Keratinocyte (primary cell): ENCODE data around the gene TEX28. TPM values are rescaled to one million over a fixed set of nuclear protein-coding genes. Genes with fewer than 3 reads are reported as not detected.

Experiments
- DNase-seq: peaks from one replicate; pipeline ENCODE4 v3.0.0-alpha.2; 2011; ENCODE audit warnings: low read depth, missing footprints, low spot score
- FAIRE-seq: peaks from 2 replicates; lab custom pipeline; 2011; peaks lifted over from hg19 to GRCh38; lab: Jason Lieb, UNC
- H2AFZ ChIP-seq: 2 replicates; pipeline ENCODE4 v1.6.0; 2012; ENCODE audit warnings: low read length, control low read depth, inconsistent platforms; ENCODE audit not compliant: control insufficient read depth
- H3K27ac ChIP-seq: 2 replicates; pipeline ENCODE4 v1.5.1; 2011; ENCODE audit warnings: low read length; ENCODE audit not compliant: control insufficient read depth, insufficient read depth
- H3K27me3 ChIP-seq: 3 replicates; pipeline ENCODE4 v1.6.0; 2011; ENCODE audit warnings: low read length; ENCODE audit not compliant: control insufficient read depth, insufficient read depth; ENCODE audit errors: extremely low read depth
- H3K36me3 ChIP-seq, 2 experiments: 2 replicates in 1 of 2; 3 replicates in 1 of 2; pipeline ENCODE4 v1.5.1; 2011; ENCODE audit warnings: low read length in 2 of 2, mild to moderate bottlenecking in 1 of 2; ENCODE audit not compliant: control insufficient read depth in 2 of 2, insufficient read depth in 2 of 2; ENCODE audit errors: extremely low read depth in 1 of 2
- H3K4me1 ChIP-seq: 3 replicates; pipeline ENCODE4 v1.5.1; 2011; ENCODE audit warnings: low read length; ENCODE audit not compliant: control insufficient read depth, insufficient read depth; ENCODE audit errors: extremely low read depth
- H3K4me2 ChIP-seq: 3 replicates; pipeline ENCODE4 v1.6.0; 2011; ENCODE audit warnings: low read depth, low read length; ENCODE audit not compliant: control insufficient read depth, insufficient read depth; ENCODE audit errors: extremely low read depth
- H3K4me3 ChIP-seq, 3 experiments: fragments of 200-600 bp in 1 of 3; sonication (generic) in 1 of 3; 2 replicates in 2 of 3; 3 replicates in 1 of 3; pipeline ENCODE4 v1.5.1; 2011 to 2016; ENCODE audit warnings: low read length in 3 of 3, mild to moderate bottlenecking in 3 of 3, control low read depth in 2 of 3, inconsistent platforms in 1 of 3, low read depth in 1 of 3, mixed read lengths in 1 of 3, mixed run types in 1 of 3, moderate library complexity in 1 of 3; ENCODE audit not compliant: control insufficient read depth in 2 of 3, insufficient read depth in 2 of 3; ENCODE audit errors: extremely low read depth in 1 of 3
- H3K79me2 ChIP-seq: 2 replicates; pipeline ENCODE4 v1.6.0; 2012; ENCODE audit warnings: low read length; ENCODE audit not compliant: control insufficient read depth, insufficient read depth
- H3K9ac ChIP-seq: 3 replicates; pipeline ENCODE4 v1.6.0; 2011; ENCODE audit warnings: low read length; ENCODE audit not compliant: control insufficient read depth, insufficient read depth; ENCODE audit errors: extremely low read depth
- H3K9me1 ChIP-seq: 3 replicates; pipeline ENCODE4 v1.6.0; 2011; ENCODE audit warnings: low read length; ENCODE audit not compliant: control insufficient read depth, insufficient read depth; ENCODE audit errors: extremely low read depth
- H3K9me3 ChIP-seq: 2 replicates; pipeline ENCODE4 v1.5.1; 2012; ENCODE audit warnings: low read depth, low read length; ENCODE audit not compliant: control insufficient read depth
- H4K20me1 ChIP-seq: 3 replicates; pipeline ENCODE4 v1.6.0; 2011; ENCODE audit warnings: low read length; ENCODE audit not compliant: control insufficient read depth, insufficient read depth; ENCODE audit errors: extremely low read depth
- EZH2 ChIP-seq: IDR thresholded peaks from one replicate; pipeline ENCODE4 v1.6.1; 2012; ENCODE audit warnings: inconsistent platforms, mild to moderate bottlenecking, low read length, moderate library complexity
- dilution Hi-C: fragments of 300-500 bp; cut with MboI; formaldehyde crosslinking; loops from one replicate; pipeline ENCODE4 v1.7.0; 2020; ENCODE audit warnings: low sequenced_read_pairs; ENCODE audit not compliant: extremely low pct_ligation_motif_present
- polyA plus RNA-seq, 5 experiments: library from polyadenylated mRNA; depleted of rRNA in 3 of 5; stranded (reverse) in 3 of 5; stranded (forward) in 1 of 5; unstranded in 1 of 5; fragments of >200 nt; gene quantifications; 1 replicate in 1 of 5; 2 replicates in 3 of 5; 3 replicates in 1 of 5; pipeline versions ENCODE4 v1.2.1 to v1.2.3, GENCODE V29; 2011 to 2012; ENCODE audit warnings: missing spikeins in 2 of 5, low read depth in 1 of 5, low replicate concordance in 1 of 5
- TF ChIP-seq, protein P1 (sequence below), 3 experiments: IDR thresholded peaks in 1 of 3; conservative IDR thresholded peaks in 1 of 3; optimal IDR thresholded peaks in 1 of 3; 2 replicates in 2 of 3; 3 replicates in 1 of 3; pipeline versions ENCODE3 to v1.5.1; 2011; ENCODE audit warnings: low read length in 3 of 3, mild to moderate bottlenecking in 3 of 3, moderate library complexity in 2 of 3, control low read depth in 1 of 3, inconsistent platforms in 1 of 3; ENCODE audit not compliant: insufficient read depth in 2 of 3; ENCODE audit errors: extremely low read depth in 1 of 3

TEX28 gene
- polyA plus RNA-seq, 1 donor (not counting 4 experiments of a cell fraction or from before 2014, with no cell fraction given), result not detected

GRCh38 chrX:154300816-154301215 lies 5.9 kb upstream of the TEX28 start:
- Histone ChIP-seq H2AFZ (no peak overlapping the region), H3K27me3 (no peaks in the 10 kb centered on the region), H3K4me1 (no peaks in the 10 kb centered on the region), H3K79me2 (no peaks in the 10 kb centered on the region), H3K36me3 (no peaks in the 10 kb centered on the region), H3K27ac (no peak overlapping the region), H3K4me3 (no peak overlapping the region), H3K9me1 (no peaks in the 10 kb centered on the region), H3K4me2 (no peak overlapping the region), H3K9ac (no peak overlapping the region), H4K20me1 (no peaks in the 10 kb centered on the region), H3K9me3 (no peaks in the 10 kb centered on the region)
- dilution Hi-C loops, result no loop called here
- FAIRE-seq, result no peak
- no peak for TF ChIP-seq EZH2
- TF ChIP-seq, protein P1, sequence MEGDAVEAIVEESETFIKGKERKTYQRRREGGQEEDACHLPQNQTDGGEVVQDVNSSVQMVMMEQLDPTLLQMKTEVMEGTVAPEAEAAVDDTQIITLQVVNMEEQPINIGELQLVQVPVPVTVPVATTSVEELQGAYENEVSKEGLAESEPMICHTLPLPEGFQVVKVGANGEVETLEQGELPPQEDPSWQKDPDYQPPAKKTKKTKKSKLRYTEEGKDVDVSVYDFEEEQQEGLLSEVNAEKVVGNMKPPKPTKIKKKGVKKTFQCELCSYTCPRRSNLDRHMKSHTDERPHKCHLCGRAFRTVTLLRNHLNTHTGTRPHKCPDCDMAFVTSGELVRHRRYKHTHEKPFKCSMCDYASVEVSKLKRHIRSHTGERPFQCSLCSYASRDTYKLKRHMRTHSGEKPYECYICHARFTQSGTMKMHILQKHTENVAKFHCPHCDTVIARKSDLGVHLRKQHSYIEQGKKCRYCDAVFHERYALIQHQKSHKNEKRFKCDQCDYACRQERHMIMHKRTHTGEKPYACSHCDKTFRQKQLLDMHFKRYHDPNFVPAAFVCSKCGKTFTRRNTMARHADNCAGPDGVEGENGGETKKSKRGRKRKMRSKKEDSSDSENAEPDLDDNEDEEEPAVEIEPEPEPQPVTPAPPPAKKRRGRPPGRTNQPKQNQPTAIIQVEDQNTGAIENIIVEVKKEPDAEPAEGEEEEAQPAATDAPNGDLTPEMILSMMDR (optimal IDR thresholded peaks at IDR 0.05 in 1 of 3, IDR thresholded peaks at IDR 0.05 in 1 of 3, conservative IDR thresholded peaks at IDR 0.05 in 1 of 3; ENCODE audit: extremely low read depth in 1 of 3, insufficient read depth in 2 of 3, low read length in 3 of 3), result no peak
- DNase-seq, result no peak

GRCh38 chrX:154298312-154298711 lies 3.4 kb upstream of the TEX28 start:
- dilution Hi-C loops, result no loop called here
- H3K4me1 ChIP-seq, result no peaks in the 10 kb centered on the region
- no peaks in the 10 kb centered on the region for H3K36me3 ChIP-seq
- H3K9me1 ChIP-seq, result no peaks in the 10 kb centered on the region
- FAIRE-seq (no peak), DNase-seq (no peak)
- H3K9me3 ChIP-seq, result no peaks in the 10 kb centered on the region
- H3K27me3 ChIP-seq, result no peaks in the 10 kb centered on the region
- H3K4me2 ChIP-seq, result no peak overlapping the region
- TF ChIP-seq, protein P1 (optimal IDR thresholded peaks at IDR 0.05 in 1 of 3, IDR thresholded peaks at IDR 0.05 in 1 of 3, conservative IDR thresholded peaks at IDR 0.05 in 1 of 3; ENCODE audit: extremely low read depth in 1 of 3, insufficient read depth in 2 of 3, low read length in 3 of 3), result no peak
- no peak for TF ChIP-seq EZH2
- no peak overlapping the region for H3K9ac ChIP-seq
- no peak overlapping the region for H3K27ac ChIP-seq
- no peak overlapping the region for H2AFZ ChIP-seq
- no peaks in the 10 kb centered on the region for H3K79me2 ChIP-seq
- no peak overlapping the region for H3K4me3 ChIP-seq
- no peaks in the 10 kb centered on the region for H4K20me1 ChIP-seq
